GM12878 (cell line): ENCODE results near the gene RNF32.

Source experiments
- CTCF ChIP-seq, 3 experiments: IDR thresholded peaks in 2 of 3; conservative IDR thresholded peaks in 1 of 3; 2 replicates each; pipeline ENCODE4 v1.5.1; 2011; ENCODE audit warnings: low read depth in 3 of 3, low read length in 3 of 3, mild to moderate bottlenecking in 3 of 3, control low read depth in 2 of 3, moderate library complexity in 2 of 3, inconsistent platforms in 1 of 3, mixed read lengths in 1 of 3; ENCODE audit not compliant: control insufficient read depth in 2 of 3, insufficient read depth in 1 of 3; ENCODE audit errors: extremely low read depth in 1 of 3
- RELA ChIP-seq: fragments of 450-650 bp; IDR thresholded peaks from 2 replicates; pipeline ENCODE4 v1.8.0; 2014; ENCODE audit warnings: borderline replicate concordance; ENCODE audit not compliant: partially characterized antibody

- TF ChIP-seq RELA (no peak), CTCF (IDR thresholded peaks at IDR 0.05 in 2 of 3, conservative IDR thresholded peaks at IDR 0.05 in 1 of 3; ENCODE audit: control insufficient read depth in 2 of 3, extremely low read depth in 1 of 3, insufficient read depth in 1 of 3, low read depth in 3 of 3, low read length in 3 of 3) (no peak)
These were observed 39.7 kb downstream of the RNF32 start for GRCh38 chr7:156680281-156680680.
